Inflammatory macrophage (primary cell): ENCODE data around the gene CDC42EP1.
"Not testable (repeated sequence)": the region's sequence is repeated elsewhere in the genome, so short reads cannot be mapped to it uniquely, and the experiment has no call there.

Experiments used
- DNase-seq, 2 donors: peaks; one replicate each; pipeline ENCODE4 v3.0.0-alpha.2; 2020 to 2022
- total RNA-seq, 18 experiments: gene quantifications; one replicate each; lab custom pipeline; 2026; ENCODE audit warnings: mixed read lengths in 6 of 18, inconsistent platforms in 2 of 18; lab: John Stamatoyannopoulos, UW

Gene CDC42EP1
- 3.5 to 23.2 (median 7.5) reads per million in 18 experiments for total RNA-seq

DNA sequence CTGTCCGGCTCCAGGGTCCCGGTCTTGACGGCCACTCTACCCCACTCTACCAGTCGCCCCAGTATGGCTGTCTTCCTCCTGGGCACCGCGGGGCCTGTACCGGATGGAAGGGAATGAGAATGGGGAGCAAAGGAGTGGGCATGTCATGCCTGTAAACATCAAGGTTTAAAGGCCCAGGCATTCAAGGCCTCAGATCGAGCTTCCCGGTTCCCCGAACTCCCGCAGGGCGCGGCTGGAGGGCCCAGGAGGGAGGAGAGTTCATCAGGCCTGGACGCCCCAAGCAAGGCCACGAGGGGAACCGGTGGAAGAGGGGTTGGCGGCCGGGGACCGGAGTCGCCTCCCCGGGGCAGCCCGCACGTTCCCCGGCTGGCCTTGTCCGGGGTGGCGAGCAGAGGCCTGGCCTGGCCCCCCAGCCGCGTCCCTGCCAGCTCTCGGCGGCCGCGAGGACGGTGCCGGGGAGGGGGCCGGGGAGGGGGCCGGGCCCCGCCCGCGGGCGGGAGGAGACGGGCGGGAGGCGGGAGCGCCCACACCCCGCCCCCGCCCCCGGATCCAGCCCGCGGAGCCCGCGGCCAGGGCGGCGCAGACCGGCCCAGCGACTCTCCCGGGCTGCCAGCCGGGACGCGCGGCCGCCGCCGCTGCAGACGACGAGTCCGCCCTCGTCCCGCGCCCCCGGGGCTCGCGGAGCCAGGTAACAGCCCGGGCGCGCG, at the start of gene CDC42EP1:
Gene CDC42EP1 (plus strand): TSS at position 580 of the 707 bp plus-strand sequence. CDS start 5,870 bp downstream, outside the sequence.
- DNase-seq: peak in 1 of 2 donors; percentile 55

- no peak for DNase-seq
Measured at GRCh38 chr22:37511395-37512104, 48.7 kb upstream of the CDC42EP1 start.

GRCh38 chr22:37514526-37515051, 45.7 kb upstream of the CDC42EP1 start:
- DNase-seq: no peak

GRCh38 chr22:37515901-37516300, 44.4 kb upstream of the CDC42EP1 start:
- DNase-seq: no peak

DNA sequence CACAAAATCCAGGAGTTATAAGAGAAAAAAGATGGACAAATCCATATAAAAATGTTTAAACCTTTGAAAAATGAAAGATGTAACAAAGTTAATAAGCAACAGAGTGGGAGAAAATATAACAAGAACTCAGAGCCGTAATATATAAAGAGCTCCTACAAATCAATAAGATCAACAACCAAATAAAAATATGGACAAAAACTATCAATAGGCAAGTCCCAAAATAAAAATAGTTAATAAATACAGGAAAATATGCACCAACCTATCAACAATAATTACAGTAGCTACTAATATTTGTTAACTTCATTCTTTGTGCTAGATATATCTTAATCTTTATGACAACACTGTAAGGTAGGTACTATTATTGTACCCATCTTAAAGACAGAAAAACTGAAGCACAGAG, 43.8 kb upstream of the CDC42EP1 start:
- no peak for DNase-seq

DNA sequence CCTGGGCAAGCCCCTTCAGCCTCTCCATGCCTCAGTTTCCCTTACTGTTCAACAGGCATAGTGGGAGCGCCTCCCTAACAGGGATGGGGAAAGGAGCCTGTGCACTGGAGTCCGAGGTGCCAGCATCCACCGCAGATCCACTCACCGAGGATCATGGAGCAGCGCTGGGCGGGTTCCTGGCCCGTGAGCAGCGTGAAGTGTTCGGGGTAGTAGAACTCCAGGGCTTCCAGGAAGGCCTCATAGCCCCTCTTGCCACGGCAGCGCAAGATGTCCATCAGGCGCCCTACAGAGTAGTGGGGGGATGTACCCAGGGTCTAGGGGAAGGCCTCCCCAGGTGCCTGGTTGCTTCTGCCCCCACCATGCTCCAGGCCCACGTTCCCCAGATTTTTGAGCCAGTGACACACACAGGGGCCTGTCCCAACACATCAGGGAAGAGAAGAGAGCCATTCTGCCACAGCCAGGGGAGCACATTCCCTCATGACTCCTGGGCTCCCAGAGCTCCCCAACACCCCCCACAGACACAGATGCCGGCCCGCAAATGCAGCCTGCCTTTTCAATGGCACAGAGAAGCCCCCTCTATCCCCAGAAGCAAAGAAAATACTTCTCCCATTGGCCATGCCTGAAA, 42.3 kb upstream of the CDC42EP1 start:
- no peak for DNase-seq

- DNase-seq: no peak
Measured at GRCh38 chr22:37518509-37519267, 41.6 kb upstream of the CDC42EP1 start.

GRCh38 chr22:37519268-37520195, 40.7 kb upstream of the CDC42EP1 start, which contains the start of gene CARD10:
Gene CARD10 (minus strand): TSS chr22:37519415. CDS start chr22:37519200, 215 bp downstream.
- DNase-seq: peak in 1 of 2 donors; percentile 28

DNA sequence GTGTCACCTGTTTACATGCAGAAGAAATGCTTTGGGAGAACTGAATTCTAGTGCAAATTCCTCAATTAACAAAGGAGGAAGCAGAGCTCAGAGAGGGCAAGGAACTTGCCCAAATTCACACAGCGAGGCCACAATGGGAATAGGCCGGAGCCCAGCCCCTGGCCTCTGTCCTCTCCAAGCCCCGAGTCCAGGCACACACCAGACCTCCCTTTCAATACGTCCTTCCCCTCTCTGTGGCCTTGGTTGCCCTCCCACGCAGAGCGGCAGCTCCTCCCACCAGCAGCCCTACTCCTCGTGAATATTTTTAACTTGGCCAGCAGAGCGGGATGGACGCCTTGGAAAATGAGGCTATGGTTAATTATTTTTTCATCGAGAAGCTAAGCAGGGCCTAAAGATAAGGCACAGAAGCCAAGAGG, 39.5 kb upstream of the CDC42EP1 start:
- no peak for DNase-seq

DNA sequence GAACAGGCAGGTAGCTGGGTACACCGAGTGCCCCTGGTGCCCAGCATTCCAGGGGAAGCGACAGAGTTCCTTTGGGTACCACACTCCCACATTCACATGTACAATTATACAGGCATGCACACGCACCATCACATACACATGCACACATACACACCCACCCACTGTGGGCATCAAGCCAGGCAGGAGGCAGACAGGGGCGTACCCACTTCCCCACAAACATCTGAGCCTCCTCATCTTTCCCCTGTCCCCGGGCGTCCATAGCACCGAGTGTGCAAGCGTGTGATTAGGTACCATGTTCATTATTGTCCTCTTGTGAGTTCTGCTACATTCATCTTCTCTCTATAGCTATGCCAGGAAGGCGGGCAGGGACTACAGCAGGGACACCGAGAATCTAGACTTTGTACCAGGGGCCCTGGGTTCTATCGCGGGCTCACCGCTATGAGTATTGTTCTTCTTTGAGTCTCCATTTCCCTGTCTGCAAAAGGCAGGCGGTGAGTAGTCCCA, 39.0 kb upstream of the CDC42EP1 start:
- DNase-seq: no peak

DNA sequence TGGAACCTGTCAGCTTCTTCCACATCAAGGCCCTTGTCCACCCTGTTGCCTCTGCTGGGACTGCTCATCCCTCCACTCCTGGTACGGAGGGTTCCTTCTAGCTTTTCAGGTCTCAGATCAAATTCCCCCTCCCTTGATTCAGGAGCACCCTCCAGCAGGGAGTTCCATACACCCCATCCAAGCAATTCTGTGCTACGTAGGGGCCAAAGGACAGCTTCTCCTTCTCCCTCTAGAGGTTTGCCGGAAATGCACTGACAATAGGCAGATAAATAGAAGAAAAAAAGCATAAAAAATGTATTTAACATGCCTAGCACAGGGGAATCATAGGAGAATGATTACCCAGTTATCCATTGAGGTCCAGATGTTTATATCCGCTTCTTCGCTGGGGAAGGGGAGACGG, 37.8 kb upstream of the CDC42EP1 start:
- no peak for DNase-seq

GRCh38 chr22:37525073-37525745, 35.1 kb upstream of the CDC42EP1 start:
- DNase-seq: peak; percentile 50 to 82

- no peak for DNase-seq
Measured at GRCh38 chr22:37525746-37526350, 34.4 kb upstream of the CDC42EP1 start.

DNA sequence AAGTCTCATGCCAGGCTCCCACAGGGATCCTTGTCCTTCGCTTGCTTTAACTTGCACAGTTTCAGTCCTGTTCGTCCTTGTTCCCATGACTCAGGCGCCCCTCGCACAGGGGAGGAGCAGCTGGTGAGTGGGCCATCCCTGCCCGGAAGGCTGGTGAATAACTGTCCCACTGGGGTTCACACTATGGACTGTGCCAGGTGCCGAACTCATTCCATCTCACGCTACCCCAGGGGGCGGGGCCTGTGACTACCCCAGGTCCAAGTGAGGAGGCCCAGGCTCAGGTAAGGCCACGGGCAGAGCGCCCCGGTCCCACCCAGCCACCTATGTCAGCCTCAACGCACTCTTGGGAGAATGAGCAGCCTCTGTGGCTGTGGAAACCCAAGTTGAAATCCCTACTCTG, 33.9 kb upstream of the CDC42EP1 start:
- DNase-seq: no peak

DNA sequence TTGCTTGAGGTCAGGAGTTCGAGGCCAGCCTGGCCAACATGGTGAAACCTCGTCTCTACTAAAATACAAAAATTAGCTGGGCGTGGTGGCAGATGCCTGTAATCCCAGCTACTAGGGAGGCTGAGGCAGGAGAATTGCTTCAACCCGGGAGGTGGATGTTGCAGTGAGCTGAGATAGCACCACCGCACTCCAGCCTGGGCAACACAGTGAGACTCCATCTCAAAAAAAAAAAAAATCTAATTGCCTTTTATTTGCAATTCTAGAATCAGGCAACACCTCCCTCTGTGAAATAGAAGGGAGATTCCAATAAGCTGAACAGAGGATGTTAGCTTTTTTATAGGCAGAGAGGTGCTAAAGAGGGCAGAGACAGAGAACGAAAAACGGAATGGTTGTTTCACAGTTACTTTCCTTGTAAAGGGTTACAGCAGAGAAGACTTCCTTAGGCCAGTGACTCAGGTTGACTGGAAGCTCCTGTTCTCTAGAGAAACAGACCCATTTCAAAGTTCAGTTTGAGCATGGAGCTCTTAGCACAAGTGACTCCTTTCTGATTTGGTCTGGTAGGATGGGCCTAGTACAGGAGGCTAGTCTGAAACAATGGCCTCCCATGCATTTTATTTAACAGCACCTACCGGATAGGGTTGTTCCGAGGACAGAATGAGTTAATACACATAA, 33.1 kb upstream of the CDC42EP1 start:
- not testable (repeated sequence) for DNase-seq

DNA sequence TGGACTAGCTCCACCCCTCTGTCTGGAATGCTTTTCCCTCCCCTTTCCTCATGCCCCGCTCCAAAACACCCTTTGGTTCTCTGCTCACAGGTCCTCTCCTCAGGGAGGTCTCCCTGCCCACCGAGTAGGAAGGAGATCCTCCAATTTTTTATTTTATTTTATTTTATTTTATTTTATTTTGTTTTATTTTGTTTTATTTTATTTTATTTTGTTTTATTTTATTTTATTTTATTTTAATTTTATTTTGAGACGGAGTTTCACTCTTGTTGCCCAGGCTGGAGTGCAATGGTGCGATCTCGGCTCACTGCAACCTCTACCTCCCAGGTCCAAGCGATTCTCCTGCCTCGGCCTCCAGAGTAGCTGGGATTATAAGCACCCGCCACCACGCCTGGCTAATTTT, 32.3 kb upstream of the CDC42EP1 start:
- DNase-seq: not testable (repeated sequence)

DNA sequence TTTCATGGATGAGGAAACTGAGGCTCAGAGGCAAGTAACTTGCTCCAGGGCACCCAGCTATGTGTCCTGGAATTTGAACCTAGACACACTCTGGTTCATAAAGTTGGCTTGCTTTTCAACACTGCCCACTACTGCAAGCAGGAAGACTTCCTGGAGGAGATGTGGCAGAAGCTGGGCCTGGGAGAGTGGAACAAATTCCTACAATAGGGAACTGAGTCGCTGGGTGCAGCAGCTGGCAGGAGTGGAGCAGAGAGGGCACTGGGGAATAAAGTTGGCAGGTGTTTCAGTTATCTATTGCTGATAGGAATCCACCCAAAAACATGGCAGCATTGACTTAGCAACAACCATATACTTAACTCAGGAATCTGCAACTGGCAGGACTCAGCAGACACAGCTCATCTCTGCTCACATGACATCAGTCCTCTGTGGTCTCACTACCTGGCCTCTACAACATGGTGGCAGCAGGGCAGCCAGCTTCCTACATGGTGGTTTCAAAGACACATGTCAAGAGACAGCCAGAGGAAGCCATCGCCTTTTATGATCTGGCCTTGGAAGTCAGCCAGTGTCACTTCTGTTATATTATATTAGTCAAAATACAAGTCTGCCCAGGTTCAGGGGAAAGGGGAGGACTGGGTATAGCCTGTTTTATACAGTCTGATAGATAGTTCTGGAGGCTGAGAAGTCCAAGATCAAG, 30.5 kb upstream of the CDC42EP1 start:
- peak in 1 of 2 donors; percentile 49 for DNase-seq

- DNase-seq: peak; percentile 64 to 74
Measured at GRCh38 chr22:37533995-37534394, 26.3 kb upstream of the CDC42EP1 start.

DNA sequence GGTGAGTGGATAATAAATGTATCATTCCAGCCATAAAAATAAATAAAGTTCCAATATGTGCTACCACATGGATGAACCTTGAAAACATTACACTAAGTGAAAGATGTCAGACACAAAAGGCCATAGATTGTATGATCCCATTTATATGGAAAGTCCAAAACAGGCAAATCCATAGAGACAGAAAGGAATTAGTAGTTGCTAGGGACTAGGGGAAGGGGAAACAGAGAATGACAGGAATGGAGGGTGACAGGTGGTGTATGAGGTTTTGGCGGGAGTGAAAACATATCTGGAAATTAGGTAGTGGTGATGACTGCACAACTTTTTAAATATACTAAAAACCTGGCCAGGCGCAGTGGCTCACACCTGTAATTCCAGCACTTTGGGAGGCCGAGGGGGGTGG, 25.8 kb upstream of the CDC42EP1 start:
- no peak for DNase-seq
